Suppressor macrophage treated with lipopolysaccharide for 4 hours (primary cell): Measurements from ENCODE around the gene FFAR1.
A peak's percentile ranks its signal among the peaks of the same experiment; 100 is the strongest.

ENCODE experiments used
- DNase-seq: peaks from one replicate; pipeline ENCODE4 v3.0.0-alpha.2; 2020

Gene FFAR1

DNA sequence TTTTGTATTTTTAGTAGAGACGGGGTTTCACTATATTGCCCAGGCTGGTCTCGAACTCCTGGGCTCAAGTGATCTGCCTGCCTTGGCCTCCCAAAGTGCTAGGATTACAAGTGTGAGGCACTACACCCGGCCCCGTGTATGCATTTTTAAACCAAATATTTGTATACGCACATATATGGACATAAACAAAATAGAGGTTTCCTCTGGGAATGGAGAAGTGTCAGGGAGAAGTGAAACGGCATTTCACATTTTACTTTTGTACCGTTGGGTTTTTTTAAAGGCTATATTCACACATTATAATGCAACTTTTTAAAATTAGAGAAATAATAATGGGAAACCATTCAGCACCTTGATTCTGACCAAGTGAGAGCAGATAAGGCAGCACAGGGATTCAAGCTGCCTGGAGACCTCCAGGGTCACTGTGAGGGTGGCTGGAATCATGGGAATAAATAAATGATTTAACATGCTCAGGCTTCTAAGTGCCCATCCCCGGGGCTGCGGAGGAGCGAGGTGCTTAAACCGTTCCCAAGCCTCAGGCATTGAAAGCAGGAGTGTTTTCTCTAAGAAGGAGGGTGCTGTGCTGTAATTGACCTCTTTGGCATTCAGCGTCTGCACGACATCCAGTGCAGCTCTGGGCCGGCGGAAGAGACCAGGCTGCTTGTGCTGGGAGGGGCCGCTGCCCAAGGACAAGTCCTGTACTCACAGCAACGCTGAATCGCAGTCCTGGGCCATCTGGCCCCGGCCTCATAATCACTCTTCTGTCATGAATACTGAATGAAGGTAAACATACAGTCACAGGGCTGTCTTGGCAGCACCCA lies 47.9 kb downstream of the FFAR1 start:
- peak; percentile 46 for DNase-seq

DNA sequence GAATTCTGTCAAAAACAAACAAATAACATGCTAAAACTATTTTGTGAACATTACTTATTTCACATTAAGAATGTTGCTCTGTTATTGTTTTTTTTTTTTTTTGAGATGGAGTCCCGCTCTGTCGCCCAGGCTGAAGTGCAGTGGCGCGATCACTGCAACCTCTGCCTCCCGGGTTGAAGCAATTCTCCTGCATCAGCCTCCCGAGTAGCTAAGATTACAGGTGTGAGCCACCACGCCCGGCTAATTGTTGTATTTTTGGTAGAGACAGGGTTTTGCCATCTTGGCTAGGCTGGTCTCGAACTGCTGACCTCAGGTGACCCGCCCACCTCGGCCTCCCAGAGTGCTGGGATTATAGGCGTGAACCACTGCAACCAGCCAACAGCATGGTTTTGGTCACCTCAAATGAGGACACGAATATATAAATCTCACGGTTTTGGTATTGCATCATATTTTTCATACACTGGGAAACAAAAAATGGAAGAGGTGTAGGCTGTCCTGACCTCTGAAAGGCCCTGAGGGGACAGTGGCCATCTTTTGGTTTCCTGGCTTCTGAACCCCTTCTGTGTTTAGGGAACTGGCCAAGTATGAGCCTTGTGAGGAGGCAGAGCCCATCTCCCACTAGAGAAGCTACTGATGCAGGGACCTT lies 48.7 kb downstream of the FFAR1 start:
- no peak for DNase-seq

DNA sequence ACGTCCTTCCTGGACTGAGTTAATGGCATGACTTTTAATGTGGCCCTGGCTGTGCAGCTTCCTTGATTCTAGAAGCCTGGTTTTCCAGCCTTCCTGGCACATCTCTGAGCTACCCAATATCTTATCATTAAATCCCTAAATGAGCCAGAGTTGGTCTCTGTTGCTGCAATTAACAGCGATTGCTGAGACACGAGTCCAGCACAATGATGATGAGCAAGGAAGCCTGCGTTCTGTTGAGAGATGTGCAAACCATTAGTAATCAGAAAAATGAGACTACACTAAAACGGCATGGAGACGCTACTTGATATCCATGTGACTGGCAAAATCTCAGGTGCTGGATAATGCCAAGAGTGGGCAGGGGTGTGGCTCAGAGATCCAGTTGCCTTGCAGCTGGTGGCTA lies 49.4 kb downstream of the FFAR1 start:
- no peak for DNase-seq
